Neural cell (in vitro differentiated cells): Measurements from ENCODE around the gene NBPF3. TPM values are rescaled to one million over a fixed set of nuclear protein-coding genes. Genes with fewer than 3 reads are reported as not detected.

ENCODE experiments used
- H2AFZ ChIP-seq: fragments of 200-600, 300-800 bp; sonication (generic), shearing (Covaris generic); 2 replicates; pipeline ENCODE4 v1.6.0; 2014; ENCODE audit warnings: low read depth, mild to moderate bottlenecking, antibody characterized with exemption, low read length, moderate library complexity
- H3F3A ChIP-seq: fragments of 200-600 bp; shearing (Covaris generic); 2 replicates; pipeline ENCODE4 v1.6.1; 2016; ENCODE audit warnings: mild to moderate bottlenecking, moderate library complexity, mixed read lengths, antibody characterized with exemption, low read length; ENCODE audit not compliant: insufficient read depth, poor library complexity, severe bottlenecking
- H3K27ac ChIP-seq: fragments of 200-600, 300-800 bp; sonication (generic), shearing (Covaris generic); 2 replicates; pipeline ENCODE4 v1.5.1; 2014; ENCODE audit warnings: mild to moderate bottlenecking, low read length, moderate library complexity
- H3K27me3 ChIP-seq: fragments of 300-800, 200-600 bp; sonication (generic), shearing (Covaris generic); 2 replicates; pipeline ENCODE4 v1.6.0; 2014; ENCODE audit warnings: mild to moderate bottlenecking, low read depth, low read length, moderate library complexity; ENCODE audit not compliant: insufficient read depth
- H3K36me3 ChIP-seq: fragments of 300-800, 200-600 bp; sonication (generic), shearing (Covaris generic); 2 replicates; pipeline ENCODE4 v1.5.1; 2014; ENCODE audit warnings: mild to moderate bottlenecking, antibody characterized with exemption, low read length, moderate library complexity; ENCODE audit not compliant: insufficient read depth
- H3K4me2 ChIP-seq: fragments of 300-800, 200-600 bp; sonication (generic), shearing (Covaris generic); 2 replicates; pipeline ENCODE4 v1.6.0; 2014; ENCODE audit warnings: mild to moderate bottlenecking, low read length
- H3K4me3 ChIP-seq: fragments of 300-800, 200-600 bp; sonication (generic), shearing (Covaris generic); 2 replicates; pipeline ENCODE4 v1.5.1; 2014; ENCODE audit warnings: mild to moderate bottlenecking, low read length, moderate library complexity
- H3K79me2 ChIP-seq: fragments of 200-600 bp; shearing (Covaris generic); replicated peaks from 2 replicates; pipeline ENCODE4 v1.6.0; 2014; ENCODE audit warnings: mild to moderate bottlenecking, low read length, moderate library complexity; ENCODE audit not compliant: insufficient read depth
- H3K9ac ChIP-seq: fragments of 300-800, 200-600 bp; sonication (generic), shearing (Covaris generic); 2 replicates; pipeline ENCODE4 v1.6.1; 2016; ENCODE audit warnings: mild to moderate bottlenecking, low read length, mixed read lengths
- H3K9me2 ChIP-seq: fragments of 200-600 bp; shearing (Covaris generic); 2 replicates; pipeline ENCODE4 v1.6.1; 2016; ENCODE audit warnings: mild to moderate bottlenecking, low read length, mixed read lengths; ENCODE audit not compliant: insufficient read depth
- H3K9me3 ChIP-seq: fragments of 200-600, 300-800 bp; sonication (generic), shearing (Covaris generic); 2 replicates; pipeline ENCODE4 v1.6.1; 2016; ENCODE audit warnings: mild to moderate bottlenecking, mixed run types, low read length, moderate library complexity, mixed read lengths
- H4K20me1 ChIP-seq: fragments of 200-600 bp; shearing (Covaris generic); 2 replicates; pipeline ENCODE4 v1.6.1; 2016; ENCODE audit warnings: mild to moderate bottlenecking, mixed run types; ENCODE audit not compliant: insufficient read depth
- EP300 ChIP-seq: fragments of 450-650 bp; conservative IDR thresholded peaks from 2 replicates; pipeline ENCODE4 v1.6.1; 2014; ENCODE audit warnings: antibody characterized with exemption, mild to moderate bottlenecking, moderate library complexity; ENCODE audit not compliant: poor library complexity, severe bottlenecking
- EZH2 ChIP-seq: fragments of 200-600, 300-800 bp; shearing (Covaris generic), sonication (generic); IDR thresholded peaks from 2 replicates; pipeline ENCODE4 v1.6.1; 2014; ENCODE audit warnings: antibody characterized with exemption, low read length, borderline replicate concordance, mild to moderate bottlenecking; ENCODE audit not compliant: insufficient read depth, poor library complexity, severe bottlenecking
- MXI1 ChIP-seq: fragments of 450-650 bp; conservative IDR thresholded peaks from 2 replicates; pipeline ENCODE4 v1.6.1; 2014; ENCODE audit warnings: antibody characterized with exemption, mild to moderate bottlenecking; ENCODE audit not compliant: poor library complexity, severe bottlenecking
- POLR2AphosphoS5 ChIP-seq: IDR thresholded peaks from 2 replicates; pipeline ENCODE4 v1.6.1; 2012
- RAD21 ChIP-seq: fragments of 450-650 bp; conservative IDR thresholded peaks from 2 replicates; pipeline ENCODE4 v1.6.1; 2014; ENCODE audit warnings: antibody characterized with exemption, mild to moderate bottlenecking, moderate library complexity
- SMC3 ChIP-seq: fragments of 450-650 bp; conservative IDR thresholded peaks from 2 replicates; pipeline ENCODE4 v1.6.1; 2014; ENCODE audit warnings: antibody characterized with exemption, mild to moderate bottlenecking, moderate library complexity; ENCODE audit not compliant: poor library complexity
- TAF1 ChIP-seq: IDR thresholded peaks from 2 replicates; pipeline ENCODE4 v1.6.1; 2012; ENCODE audit warnings: low read depth
- polyA plus RNA-seq: library from polyadenylated mRNA; depleted of rRNA; stranded (reverse); fragments of >200 nt; gene quantifications from 2 replicates; pipeline ENCODE4 v1.2.3, GENCODE V29; 2014
- TF ChIP-seq, protein P1 (sequence below): fragments of 450-650 bp; IDR thresholded peaks from 2 replicates; pipeline ENCODE4 v1.5.1; 2014; ENCODE audit warnings: antibody characterized with exemption, mild to moderate bottlenecking, moderate library complexity; ENCODE audit not compliant: poor library complexity, severe bottlenecking
- TF ChIP-seq, protein P2 (sequence below): IDR thresholded peaks from 2 replicates; pipeline ENCODE4 v1.6.1; 2012; ENCODE audit warnings: borderline replicate concordance

NBPF3 gene
- polyA plus RNA-seq, 1 donor from 2014 or later: 14.4 TPM

DNA sequence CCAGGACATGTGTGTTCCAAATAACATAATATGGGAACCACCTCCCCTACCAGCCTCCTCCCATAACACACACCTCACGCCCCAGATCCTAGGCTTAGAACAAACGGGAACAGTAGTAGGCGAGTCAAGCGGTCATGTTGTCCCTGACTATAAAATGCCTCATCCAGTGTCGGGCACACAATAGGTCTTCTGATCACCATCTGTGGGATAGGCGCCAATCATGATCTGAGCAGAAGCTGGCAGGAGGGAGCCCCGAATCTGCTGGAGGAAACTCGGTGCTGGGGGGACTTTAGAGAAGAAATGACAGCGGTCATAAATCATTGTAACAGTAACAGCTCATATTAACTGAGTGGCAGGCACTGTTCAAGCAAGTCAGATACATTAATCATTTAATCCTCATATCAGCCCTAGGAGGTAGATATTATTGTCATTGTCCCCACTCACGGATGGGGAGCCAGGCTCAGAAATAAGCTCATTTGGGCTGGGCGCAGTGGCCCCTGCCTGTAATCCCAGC lies 82.6 kb downstream of the NBPF3 start:
- TF ChIP-seq MXI1: no peak
- H3K27me3 ChIP-seq: no peaks in the 10 kb centered on the region
- no peaks in the 10 kb centered on the region for H3K9me2 ChIP-seq
- no peak overlapping the region for H3K4me3 ChIP-seq
- H3K79me2 ChIP-seq: no peaks in the 10 kb centered on the region
- no peaks in the 10 kb centered on the region for H3K36me3 ChIP-seq
- H3F3A ChIP-seq: no peaks in the 10 kb centered on the region
- H4K20me1 ChIP-seq: no peaks in the 10 kb centered on the region
- H3K4me2 ChIP-seq: no peak overlapping the region
- no peaks in the 10 kb centered on the region for H3K9me3 ChIP-seq
- H3K27ac ChIP-seq: no peak overlapping the region
- H3K9ac ChIP-seq: no peak overlapping the region
- H2AFZ ChIP-seq: no peak overlapping the region

DNA sequence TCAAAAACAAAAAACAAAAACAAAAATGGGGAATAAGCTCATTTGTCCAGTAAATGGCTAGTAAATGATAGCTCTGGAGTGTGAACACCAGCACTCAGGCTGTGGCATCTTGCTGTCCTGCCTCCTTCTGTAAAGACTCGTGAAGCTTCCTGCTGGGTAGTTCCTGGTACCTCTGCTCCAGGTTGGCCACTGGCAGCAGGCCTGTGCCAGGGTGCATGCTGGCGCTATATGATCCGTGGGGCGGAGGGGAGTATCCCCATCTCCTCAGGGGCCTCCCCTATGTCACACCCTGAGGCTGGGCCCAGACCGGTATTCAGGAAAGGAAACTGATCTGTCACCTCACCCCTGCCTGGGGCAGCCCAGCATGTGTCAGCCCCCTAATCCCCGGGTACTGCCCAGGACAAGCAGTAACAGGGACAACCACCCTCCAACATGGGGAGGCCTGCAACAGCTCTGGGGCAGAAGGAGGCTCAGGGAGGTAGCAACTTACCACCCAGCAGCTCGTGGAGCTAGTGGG lies 83.4 kb downstream of the NBPF3 start:
- Histone ChIP-seq H3K9me2 (no peaks in the 10 kb centered on the region), H3K4me3 (no peak overlapping the region), H3K27me3 (no peaks in the 10 kb centered on the region), H3F3A (no peaks in the 10 kb centered on the region), H3K9me3 (no peaks in the 10 kb centered on the region), H3K27ac (no peak overlapping the region), H3K4me2 (no peak overlapping the region), H3K79me2 (no peaks in the 10 kb centered on the region), H3K9ac (no peak overlapping the region), H3K36me3 (no peaks in the 10 kb centered on the region), H4K20me1 (no peaks in the 10 kb centered on the region), H2AFZ (no peak overlapping the region)
- TF ChIP-seq RAD21: no peak
- TF ChIP-seq EP300: no peak
- TF ChIP-seq, protein P1, sequence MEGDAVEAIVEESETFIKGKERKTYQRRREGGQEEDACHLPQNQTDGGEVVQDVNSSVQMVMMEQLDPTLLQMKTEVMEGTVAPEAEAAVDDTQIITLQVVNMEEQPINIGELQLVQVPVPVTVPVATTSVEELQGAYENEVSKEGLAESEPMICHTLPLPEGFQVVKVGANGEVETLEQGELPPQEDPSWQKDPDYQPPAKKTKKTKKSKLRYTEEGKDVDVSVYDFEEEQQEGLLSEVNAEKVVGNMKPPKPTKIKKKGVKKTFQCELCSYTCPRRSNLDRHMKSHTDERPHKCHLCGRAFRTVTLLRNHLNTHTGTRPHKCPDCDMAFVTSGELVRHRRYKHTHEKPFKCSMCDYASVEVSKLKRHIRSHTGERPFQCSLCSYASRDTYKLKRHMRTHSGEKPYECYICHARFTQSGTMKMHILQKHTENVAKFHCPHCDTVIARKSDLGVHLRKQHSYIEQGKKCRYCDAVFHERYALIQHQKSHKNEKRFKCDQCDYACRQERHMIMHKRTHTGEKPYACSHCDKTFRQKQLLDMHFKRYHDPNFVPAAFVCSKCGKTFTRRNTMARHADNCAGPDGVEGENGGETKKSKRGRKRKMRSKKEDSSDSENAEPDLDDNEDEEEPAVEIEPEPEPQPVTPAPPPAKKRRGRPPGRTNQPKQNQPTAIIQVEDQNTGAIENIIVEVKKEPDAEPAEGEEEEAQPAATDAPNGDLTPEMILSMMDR: no peak
- TF ChIP-seq, protein P2, sequence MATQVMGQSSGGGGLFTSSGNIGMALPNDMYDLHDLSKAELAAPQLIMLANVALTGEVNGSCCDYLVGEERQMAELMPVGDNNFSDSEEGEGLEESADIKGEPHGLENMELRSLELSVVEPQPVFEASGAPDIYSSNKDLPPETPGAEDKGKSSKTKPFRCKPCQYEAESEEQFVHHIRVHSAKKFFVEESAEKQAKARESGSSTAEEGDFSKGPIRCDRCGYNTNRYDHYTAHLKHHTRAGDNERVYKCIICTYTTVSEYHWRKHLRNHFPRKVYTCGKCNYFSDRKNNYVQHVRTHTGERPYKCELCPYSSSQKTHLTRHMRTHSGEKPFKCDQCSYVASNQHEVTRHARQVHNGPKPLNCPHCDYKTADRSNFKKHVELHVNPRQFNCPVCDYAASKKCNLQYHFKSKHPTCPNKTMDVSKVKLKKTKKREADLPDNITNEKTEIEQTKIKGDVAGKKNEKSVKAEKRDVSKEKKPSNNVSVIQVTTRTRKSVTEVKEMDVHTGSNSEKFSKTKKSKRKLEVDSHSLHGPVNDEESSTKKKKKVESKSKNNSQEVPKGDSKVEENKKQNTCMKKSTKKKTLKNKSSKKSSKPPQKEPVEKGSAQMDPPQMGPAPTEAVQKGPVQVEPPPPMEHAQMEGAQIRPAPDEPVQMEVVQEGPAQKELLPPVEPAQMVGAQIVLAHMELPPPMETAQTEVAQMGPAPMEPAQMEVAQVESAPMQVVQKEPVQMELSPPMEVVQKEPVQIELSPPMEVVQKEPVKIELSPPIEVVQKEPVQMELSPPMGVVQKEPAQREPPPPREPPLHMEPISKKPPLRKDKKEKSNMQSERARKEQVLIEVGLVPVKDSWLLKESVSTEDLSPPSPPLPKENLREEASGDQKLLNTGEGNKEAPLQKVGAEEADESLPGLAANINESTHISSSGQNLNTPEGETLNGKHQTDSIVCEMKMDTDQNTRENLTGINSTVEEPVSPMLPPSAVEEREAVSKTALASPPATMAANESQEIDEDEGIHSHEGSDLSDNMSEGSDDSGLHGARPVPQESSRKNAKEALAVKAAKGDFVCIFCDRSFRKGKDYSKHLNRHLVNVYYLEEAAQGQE: no peak
- TF ChIP-seq EZH2: no peak
- TF ChIP-seq TAF1: no peak
- TF ChIP-seq POLR2AphosphoS5: no peak
- TF ChIP-seq MXI1: no peak
- TF ChIP-seq SMC3: no peak

DNA sequence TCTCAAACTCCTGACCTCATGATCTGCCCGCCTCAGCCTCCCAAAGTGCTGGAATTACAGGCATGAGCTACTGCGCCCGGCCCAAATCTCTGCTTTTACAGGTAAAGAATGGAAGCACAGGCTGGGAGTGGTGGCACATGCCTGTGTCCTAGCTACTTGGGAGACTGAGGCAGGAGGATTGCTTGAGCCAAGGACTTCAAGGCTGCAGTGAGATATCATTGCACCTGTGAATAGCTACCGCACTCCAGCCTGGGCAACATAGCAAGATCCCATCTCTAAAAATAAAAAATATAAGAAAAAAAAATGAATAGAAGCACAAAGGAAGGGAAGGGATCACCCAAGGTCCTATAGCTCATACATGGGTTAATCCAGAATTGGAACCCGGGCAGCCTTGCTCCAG lies 84.3 kb downstream of the NBPF3 start:
- Histone ChIP-seq H3K9ac (no peak overlapping the region), H3K27me3 (no peaks in the 10 kb centered on the region), H2AFZ (no peak overlapping the region), H3K4me2 (no peak overlapping the region), H3F3A (no peaks in the 10 kb centered on the region), H4K20me1 (no peaks in the 10 kb centered on the region), H3K27ac (no peak overlapping the region), H3K9me3 (no peaks in the 10 kb centered on the region), H3K4me3 (no peak overlapping the region), H3K9me2 (no peaks in the 10 kb centered on the region), H3K79me2 (no peaks in the 10 kb centered on the region), H3K36me3 (no peaks in the 10 kb centered on the region)
- TF ChIP-seq MXI1 (no peak), SMC3 (no peak), RAD21 (no peak), TAF1 (no peak), POLR2AphosphoS5 (no peak), EP300 (no peak), EZH2 (no peak)
- TF ChIP-seq, protein P2: no peak
- TF ChIP-seq, protein P1: no peak
